HepG2 (cell line): ENCODE results near the gene KIAA0232. TPM values are rescaled to one million over a fixed set of nuclear protein-coding genes. Genes with fewer than 3 reads are reported as not detected.
A peak's percentile ranks its signal among the peaks of the same experiment; 100 is the strongest.

ENCODE experiments used
- ATAC-seq: fragments of 200-7000 bp; cut with Tn5 transposase; 3 replicates; pipeline ENCODE4 v1.9.1; 2020; ENCODE audit warnings: mild to moderate bottlenecking, moderate library complexity
- BruUV-seq: library from RNA; stranded (reverse); fragments of 400-500 nt; replicated peaks from 2 replicates; lab custom pipeline; 2021; lab: Mats Ljungman, UMichigan
- CTCF ChIA-PET: fragments of 300-600 bp; formaldehyde crosslinking; extraction: SDS; loops from one replicate; lab custom pipeline; 2021; ENCODE audit warnings: low total read pairs, inconsistent platforms, low intra/inter-chr PET ratio; lab: Yijun Ruan, JAX
- POLR2A ChIA-PET: fragments of 350-600 bp; sonication (Branson Sonifier 250); formaldehyde crosslinking; loops from one replicate; lab custom pipeline; 2020; ENCODE audit warnings: antibody characterized with exemption, inconsistent platforms; lab: Yijun Ruan, JAX
- DNase-seq: peaks from one replicate; pipeline ENCODE4 v3.0.0-alpha.2; 2015; ENCODE audit warnings: low spot score
- FAIRE-seq: peaks from 3 replicates; lab custom pipeline; 2011; peaks lifted over from hg19 to GRCh38; lab: Jason Lieb, UNC
- H2AFZ ChIP-seq: one replicate; pipeline ENCODE4 v1.6.1; 2011; ENCODE audit warnings: low read length, inconsistent platforms
- H3K27ac ChIP-seq: fragments of 300-600 bp; 3 replicates; pipeline ENCODE4 v1.8.0; 2011; ENCODE audit warnings: mixed run types, mild to moderate bottlenecking, mixed read lengths, low read length, inconsistent platforms; ENCODE audit not compliant: insufficient read depth; ENCODE audit errors: extremely low read length
- H3K27me3 ChIP-seq, 2 experiments: fragments of 200-600 bp in 1 of 2; 2 replicates in 1 of 2; 3 replicates in 1 of 2; pipeline versions ENCODE4 v1.6.0 to v1.8.0; 2011; ENCODE audit warnings: low read length in 2 of 2, mild to moderate bottlenecking in 2 of 2, moderate library complexity in 2 of 2, inconsistent platforms in 1 of 2; ENCODE audit not compliant: insufficient read depth in 2 of 2, control insufficient read depth in 1 of 2
- H3K36me3 ChIP-seq, 2 experiments: fragments of 200-600 bp in 1 of 2; replicated peaks in 1 of 2; 2 replicates in 1 of 2; 3 replicates in 1 of 2; pipeline versions ENCODE4 v1.5.1 to v1.8.0; 2011; ENCODE audit warnings: low read length in 2 of 2, inconsistent platforms in 1 of 2; ENCODE audit not compliant: insufficient read depth in 2 of 2, control insufficient read depth in 1 of 2
- H3K4me1 ChIP-seq: 2 replicates; pipeline ENCODE4 v1.5.1; 2012; ENCODE audit warnings: low read length, inconsistent platforms; ENCODE audit not compliant: insufficient read depth
- H3K4me2 ChIP-seq: 2 replicates; pipeline ENCODE4 v1.6.0; 2011; ENCODE audit warnings: low read depth, low read length, inconsistent platforms
- H3K4me3 ChIP-seq, 3 experiments: fragments of 200-600 bp in 1 of 3; sonication (generic), shearing (Covaris generic) in 1 of 3; replicated peaks in 1 of 3; 2 replicates each; pipeline ENCODE4 v1.5.1; 2011 to 2016; ENCODE audit warnings: low read length in 3 of 3, inconsistent platforms in 2 of 3, low read depth in 2 of 3, mild to moderate bottlenecking in 2 of 3, control low read depth in 1 of 3, mixed read lengths in 1 of 3; ENCODE audit not compliant: insufficient read depth in 1 of 3
- H3K79me2 ChIP-seq: one replicate; pipeline ENCODE4 v1.6.1; 2011; ENCODE audit warnings: low read length, inconsistent platforms; ENCODE audit not compliant: insufficient read depth
- H3K9ac ChIP-seq: 2 replicates; pipeline ENCODE4 v1.6.0; 2011; ENCODE audit warnings: mild to moderate bottlenecking, low read depth, low read length, inconsistent platforms; ENCODE audit not compliant: insufficient read depth
- H3K9me3 ChIP-seq: 2 replicates; pipeline ENCODE4 v1.5.1; 2012; ENCODE audit warnings: mild to moderate bottlenecking, low read length
- H4K20me1 ChIP-seq: 2 replicates; pipeline ENCODE4 v1.6.0; 2011; ENCODE audit warnings: inconsistent platforms, mild to moderate bottlenecking, low read length, moderate library complexity; ENCODE audit not compliant: insufficient read depth
- ARNT2 ChIP-seq: sonication (generic); formaldehyde crosslinking; IDR thresholded peaks from 2 replicates; pipeline ENCODE4 v1.8.0; 2022; ENCODE audit warnings: mild to moderate bottlenecking, low read depth, missing genetic modification reagents, moderate library complexity
- GATA4 ChIP-seq: sonication (generic); IDR thresholded peaks from 2 replicates; pipeline ENCODE4 v1.6.1; 2016; ENCODE audit warnings: antibody characterized with exemption, low read depth, borderline replicate concordance
- HNF4A ChIP-seq: sonication (generic); formaldehyde crosslinking; IDR thresholded peaks from 2 replicates; pipeline ENCODE4 v1.4.0; 2020; ENCODE audit warnings: missing genetic modification reagents
- HOXA3 ChIP-seq: sonication (generic); formaldehyde crosslinking; IDR thresholded peaks from 2 replicates; pipeline ENCODE4 v1.5.0; 2020; ENCODE audit warnings: missing genetic modification reagents
- IKZF4 ChIP-seq: sonication (generic); formaldehyde crosslinking; IDR thresholded peaks from 2 replicates; pipeline ENCODE4 v1.5.1; 2020; ENCODE audit warnings: borderline replicate concordance, mild to moderate bottlenecking, low read depth, missing genetic modification reagents; ENCODE audit errors: not compliant biosample characterization
- MAZ ChIP-seq, 2 experiments: sonication (generic) in 1 of 2; formaldehyde crosslinking in 1 of 2; IDR thresholded peaks; 2 replicates each; pipeline versions ENCODE4 v1.5.0 to v1.6.1; 2012 to 2020; ENCODE audit warnings: low read depth in 2 of 2, mild to moderate bottlenecking in 2 of 2, borderline replicate concordance in 1 of 2, improper control_type of control experiment in 1 of 2, low read length in 1 of 2, missing genetic modification reagents in 1 of 2, moderate library complexity in 1 of 2
- NFIC ChIP-seq: IDR thresholded peaks from 2 replicates; pipeline ENCODE4 v1.6.1; 2012; ENCODE audit warnings: mild to moderate bottlenecking, low read length, inconsistent platforms
- RARA ChIP-seq: IDR thresholded peaks from 2 replicates; pipeline ENCODE4 v1.6.1; 2016; ENCODE audit warnings: missing genetic modification reagents, missing compliant biosample characterization
- STAG1 ChIP-seq: sonication (generic); formaldehyde crosslinking; IDR thresholded peaks from 2 replicates; pipeline ENCODE4 v1.4.0; 2020; ENCODE audit warnings: missing genetic modification reagents
- XRCC5 ChIP-seq: fragments of 200-400 bp; formaldehyde crosslinking; optimal IDR thresholded peaks from 2 replicates; pipeline ENCODE3; 2017; ENCODE audit warnings: mild to moderate bottlenecking, low read length
- ZFYVE20 ChIP-seq: sonication (generic); formaldehyde crosslinking; IDR thresholded peaks from 2 replicates; pipeline ENCODE4 v1.8.0; 2023; ENCODE audit warnings: low read depth, mild to moderate bottlenecking, moderate library complexity, missing genetic modification reagents, borderline replicate concordance
- ZMYM3 ChIP-seq: sonication (generic); formaldehyde crosslinking; IDR thresholded peaks from 2 replicates; pipeline ENCODE4 v1.5.1; 2020; ENCODE audit warnings: mild to moderate bottlenecking, missing genetic modification reagents
- WGBS: methylation state at CpG from one replicate; pipeline ENCODE4 v1.1.6; 2017; ENCODE audit warnings: low lambda C conversion rate; 5-methylcytosine and 5-hydroxymethylcytosine counted together
- in situ Hi-C: cut with HindIII; loops from 2 replicates; pipeline ENCODE4 v1.10.0; 2017; ENCODE audit warnings: low pct_unique_long_range_greater_than_20kb; ENCODE audit not compliant: extremely low pct_ligation_motif_present
- intact Hi-C: fragments of 100-400 bp; cut with micrococcal nuclease; formaldehyde crosslinking; loops from one replicate; pipeline ENCODE4 v1.10.0; 2022; ENCODE audit not compliant: unreplicated experiment
- polyA plus RNA-seq, 8 experiments: library from polyadenylated mRNA; depleted of rRNA in 3 of 8; stranded (reverse) in 7 of 8; unstranded in 1 of 8; fragments of >200 nt; fragmentation: Illumina TruSeq in 4 of 8; extraction: Trizol in 4 of 8; gene quantifications; 2 replicates each; pipeline versions ENCODE4 v1.2.1 to v1.2.3, GENCODE V29; 2011 to 2016; ENCODE audit warnings: low read depth in 4 of 8, missing spikeins in 1 of 8, mixed read lengths in 1 of 8; ENCODE audit not compliant: insufficient read depth in 1 of 8
- total RNA-seq, 5 experiments: library from RNA; depleted of rRNA; stranded (reverse); fragments of >200 nt; fragmentation: Illumina TruSeq; extraction: Trizol; gene quantifications; 2 replicates each; pipeline ENCODE4 v1.2.3, GENCODE V29; 2016; ENCODE audit warnings: low read depth in 1 of 5
- TF ChIP-seq, protein P1 (sequence below): sonication (generic); formaldehyde crosslinking; IDR thresholded peaks from 2 replicates; pipeline ENCODE4 v1.8.0; 2022; ENCODE audit warnings: low read depth, missing genetic modification reagents
- TF ChIP-seq, protein P2 (sequence below): IDR thresholded peaks from 2 replicates; pipeline ENCODE4 v1.6.1; 2016; ENCODE audit warnings: low read depth, borderline replicate concordance
- TF ChIP-seq, protein P3 (sequence below): IDR thresholded peaks from 2 replicates; pipeline ENCODE4 v1.4.0; 2020; ENCODE audit warnings: mild to moderate bottlenecking, missing genetic modification reagents
- TF ChIP-seq, protein P4 (sequence below): IDR thresholded peaks from 2 replicates; pipeline ENCODE4 v1.6.1; 2012; ENCODE audit warnings: inconsistent platforms

KIAA0232 gene
- total and polyA plus RNA-seq, 2 of the 13 experiments (the other 11 are each of a cell fraction or from before 2014, with no cell fraction given), result 7.8 to 17.1 TPM

DNA sequence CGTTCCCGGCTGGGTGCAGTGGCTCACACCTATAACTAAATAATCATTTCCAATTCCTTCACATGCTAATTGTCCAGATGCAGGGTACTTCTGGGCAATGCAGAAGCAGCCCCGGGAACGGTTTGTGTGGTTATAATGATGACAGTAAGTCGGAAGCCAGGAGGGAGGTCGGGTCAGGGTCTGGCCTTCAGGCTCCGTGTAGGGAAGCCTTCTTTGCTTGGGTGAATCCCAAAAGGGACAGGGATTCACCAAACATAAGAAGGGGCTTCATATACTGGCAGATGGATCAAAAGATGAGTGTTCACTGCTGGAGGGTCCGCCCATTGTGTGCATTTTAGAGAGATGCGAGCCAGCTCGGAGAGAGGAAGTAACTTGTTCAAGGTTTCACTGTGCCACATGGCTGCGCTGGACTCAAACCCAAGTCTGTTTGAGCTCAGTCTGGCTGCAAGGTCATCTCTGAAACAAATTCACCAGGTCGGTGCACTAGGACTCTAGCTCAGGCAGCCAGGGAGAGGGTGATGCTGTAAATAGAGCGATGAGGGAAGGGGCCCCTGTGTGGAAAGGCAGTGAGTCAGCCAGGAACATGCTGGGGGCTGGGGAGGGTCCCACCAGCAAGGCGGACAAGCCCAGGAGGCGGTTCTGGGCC, 4.8 kb upstream of the KIAA0232 start:
- Histone ChIP-seq H4K20me1 (no peaks in the 10 kb centered on the region), H3K4me3 (peak overlapping the region in 1 of 3 experiments; percentile 35; a peak in 2 of 6 replicates), H3K4me1 (peaks cover 92% of the 10 kb centered on the region), H3K9me3 (no peaks in the 10 kb centered on the region), H3K79me2 (no peaks in the 10 kb centered on the region), H3K4me2 (peak overlapping the region; percentile 59), H3K36me3 (no peaks in the 10 kb centered on the region), H3K27me3 (no peaks in the 10 kb centered on the region), H3K9ac (no peak overlapping the region), H2AFZ (peak overlapping the region; percentile 7), H3K27ac (no peak overlapping the region)
- FAIRE-seq, result peak; percentile 72
- intact Hi-C loops, result loop anchor here (2.0 kb wide), 2 partner anchors 25 to 57 kb away; no protein-coding TSS in a partner anchor
- WGBS, result 20% methylated on average over 13 of the region's 15 CpGs
- ChIA-PET POLR2A (interaction anchor here (1.1 to 1.7 kb wide), 6 partner anchors 10 to 68 kb away, joined by 4 to 9 read pairs (median 4); partner anchors contain the start of gene MRFAP1L1), CTCF (no interaction called here)
- peak; percentile 58 for DNase-seq
- no TSS peak for BruUV-seq
- in situ Hi-C loops, result no loop called here
- ATAC-seq, result peak; percentile 27
- TF ChIP-seq IKZF4 (CRISPR knock-in tag) (no peak), ARNT2 (CRISPR knock-in tag) (no peak), XRCC5 (peak; percentile 16), NFIC (no peak), ZMYM3 (CRISPR knock-in tag) (0 out of 2 replicates have a peak, but pooled peaks have one; percentile 29), GATA4 (no peak), RARA (CRISPR knock-in tag) (peak; percentile 35; the same call in 1 of the 2 replicates), HOXA3 (CRISPR knock-in tag) (peak; percentile 36; the same call in 1 of the 2 replicates), HNF4A (CRISPR knock-in tag) (peak; percentile 34; the same call in 1 of the 2 replicates), STAG1 (CRISPR knock-in tag) (peak; percentile 66), ZFYVE20 (CRISPR knock-in tag) (no peak), MAZ (IDR thresholded peaks at IDR 0.05; ENCODE audit: borderline replicate concordance, low read depth, low read length) (no peak), MAZ (CRISPR knock-in tag; IDR thresholded peaks at IDR 0.05; ENCODE audit: low read depth) (0 out of 2 replicates have a peak, but pooled peaks have one; percentile 8)
- TF ChIP-seq, protein P1, sequence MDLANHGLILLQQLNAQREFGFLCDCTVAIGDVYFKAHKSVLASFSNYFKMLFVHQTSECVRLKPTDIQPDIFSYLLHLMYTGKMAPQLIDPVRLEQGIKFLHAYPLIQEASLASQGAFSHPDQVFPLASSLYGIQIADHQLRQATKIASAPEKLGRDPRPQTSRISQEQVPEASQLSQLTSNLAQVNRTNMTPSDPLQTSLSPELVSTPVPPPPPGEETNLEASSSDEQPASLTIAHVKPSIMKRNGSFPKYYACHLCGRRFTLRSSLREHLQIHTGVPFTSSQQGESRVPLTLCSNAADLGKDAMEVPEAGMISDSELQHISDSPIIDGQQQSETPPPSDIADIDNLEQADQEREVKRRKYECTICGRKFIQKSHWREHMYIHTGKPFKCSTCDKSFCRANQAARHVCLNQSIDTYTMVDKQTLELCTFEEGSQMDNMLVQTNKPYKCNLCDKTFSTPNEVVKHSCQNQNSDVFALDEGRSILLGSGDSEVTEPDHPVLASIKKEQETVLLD (CRISPR knock-in tag), result no peak
- TF ChIP-seq, protein P2, sequence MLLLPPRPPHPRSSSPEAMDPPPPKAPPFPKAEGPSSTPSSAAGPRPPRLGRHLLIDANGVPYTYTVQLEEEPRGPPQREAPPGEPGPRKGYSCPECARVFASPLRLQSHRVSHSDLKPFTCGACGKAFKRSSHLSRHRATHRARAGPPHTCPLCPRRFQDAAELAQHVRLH (CRISPR knock-in tag), result 0 out of 2 replicates have a peak, but pooled peaks have one; percentile 17
- TF ChIP-seq, protein P3, sequence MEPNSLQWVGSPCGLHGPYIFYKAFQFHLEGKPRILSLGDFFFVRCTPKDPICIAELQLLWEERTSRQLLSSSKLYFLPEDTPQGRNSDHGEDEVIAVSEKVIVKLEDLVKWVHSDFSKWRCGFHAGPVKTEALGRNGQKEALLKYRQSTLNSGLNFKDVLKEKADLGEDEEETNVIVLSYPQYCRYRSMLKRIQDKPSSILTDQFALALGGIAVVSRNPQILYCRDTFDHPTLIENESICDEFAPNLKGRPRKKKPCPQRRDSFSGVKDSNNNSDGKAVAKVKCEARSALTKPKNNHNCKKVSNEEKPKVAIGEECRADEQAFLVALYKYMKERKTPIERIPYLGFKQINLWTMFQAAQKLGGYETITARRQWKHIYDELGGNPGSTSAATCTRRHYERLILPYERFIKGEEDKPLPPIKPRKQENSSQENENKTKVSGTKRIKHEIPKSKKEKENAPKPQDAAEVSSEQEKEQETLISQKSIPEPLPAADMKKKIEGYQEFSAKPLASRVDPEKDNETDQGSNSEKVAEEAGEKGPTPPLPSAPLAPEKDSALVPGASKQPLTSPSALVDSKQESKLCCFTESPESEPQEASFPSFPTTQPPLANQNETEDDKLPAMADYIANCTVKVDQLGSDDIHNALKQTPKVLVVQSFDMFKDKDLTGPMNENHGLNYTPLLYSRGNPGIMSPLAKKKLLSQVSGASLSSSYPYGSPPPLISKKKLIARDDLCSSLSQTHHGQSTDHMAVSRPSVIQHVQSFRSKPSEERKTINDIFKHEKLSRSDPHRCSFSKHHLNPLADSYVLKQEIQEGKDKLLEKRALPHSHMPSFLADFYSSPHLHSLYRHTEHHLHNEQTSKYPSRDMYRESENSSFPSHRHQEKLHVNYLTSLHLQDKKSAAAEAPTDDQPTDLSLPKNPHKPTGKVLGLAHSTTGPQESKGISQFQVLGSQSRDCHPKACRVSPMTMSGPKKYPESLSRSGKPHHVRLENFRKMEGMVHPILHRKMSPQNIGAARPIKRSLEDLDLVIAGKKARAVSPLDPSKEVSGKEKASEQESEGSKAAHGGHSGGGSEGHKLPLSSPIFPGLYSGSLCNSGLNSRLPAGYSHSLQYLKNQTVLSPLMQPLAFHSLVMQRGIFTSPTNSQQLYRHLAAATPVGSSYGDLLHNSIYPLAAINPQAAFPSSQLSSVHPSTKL, result 0 out of 2 replicates have a peak, but pooled peaks have one; percentile 30
- TF ChIP-seq, protein P4, sequence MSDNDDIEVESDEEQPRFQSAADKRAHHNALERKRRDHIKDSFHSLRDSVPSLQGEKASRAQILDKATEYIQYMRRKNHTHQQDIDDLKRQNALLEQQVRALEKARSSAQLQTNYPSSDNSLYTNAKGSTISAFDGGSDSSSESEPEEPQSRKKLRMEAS, result peak; percentile 54
